Cerebellar nuclear complex (tissue), 1 donor: ENCODE results near the gene STRN3.
"Not testable (repeated sequence)": the region's sequence is repeated elsewhere in the genome, so short reads cannot be mapped to it uniquely, and the experiment has no call there.

Experiments
- DNase-seq, 2 experiments: peaks; one replicate each; lab custom pipeline; 2025; lab: John Stamatoyannopoulos, UW

The STRN3 gene

GRCh38 chr14:31037709-31038221 is 11.6 kb upstream of the STRN3 start:
- DNase-seq = no peak

- DNase-seq = no peak
Observed at GRCh38 chr14:31036552-31036951, 10.4 kb upstream of the STRN3 start.

- DNase-seq = no peak
Observed at GRCh38 chr14:31030469-31030868, 4.3 kb upstream of the STRN3 start.

GRCh38 chr14:31029016-31029970 is 3.1 kb upstream of the STRN3 start:
- no peak for DNase-seq

GRCh38 chr14:31027847-31028246 is 1.7 kb upstream of the STRN3 start:
- no peak for DNase-seq

GRCh38 chr14:31026450-31027235 is 464 bp upstream of the STRN3 start:
- DNase-seq = peak; percentile 80 to 81

GRCh38 chr14:31025367-31026076 is 657 bp downstream of the STRN3 start, which contains the start of gene AP4S1:
TSS of gene AP4S1 (plus strand) at chr14:31025649. CDS start at chr14:31066197, 40,548 bp downstream.
- DNase-seq = no peak

- no peak for DNase-seq
Observed at GRCh38 chr14:31024577-31025366, 1.4 kb downstream of the STRN3 start.

GRCh38 chr14:31024010-31024480 is 2.1 kb downstream of the STRN3 start:
- DNase-seq = no peak

- DNase-seq = no peak
Observed at GRCh38 chr14:31022386-31022785, 3.8 kb downstream of the STRN3 start.

GRCh38 chr14:31021576-31021949 is 4.6 kb downstream of the STRN3 start:
- DNase-seq = no peak

GRCh38 chr14:31020834-31021575 is 5.2 kb downstream of the STRN3 start:
- DNase-seq = no peak

GRCh38 chr14:31018057-31018645 is 8.0 kb downstream of the STRN3 start:
- DNase-seq = no peak

GRCh38 chr14:31013841-31014240 is 12.3 kb downstream of the STRN3 start:
- no peak for DNase-seq

GRCh38 chr14:31010935-31011334 is 15.2 kb downstream of the STRN3 start:
- DNase-seq = no peak

- no peak for DNase-seq
Observed at GRCh38 chr14:31009836-31010574, 16.2 kb downstream of the STRN3 start.

- no peak for DNase-seq
Observed at GRCh38 chr14:31006703-31007102, 19.5 kb downstream of the STRN3 start.

GRCh38 chr14:31004007-31004406 is 22.2 kb downstream of the STRN3 start:
- DNase-seq = not testable (repeated sequence)

GRCh38 chr14:31003284-31003683 is 22.9 kb downstream of the STRN3 start:
- no peak for DNase-seq
